WTC11 (cell line): Measurements from ENCODE around the gene GPC6. TPM values are rescaled to one million over a fixed set of nuclear protein-coding genes. Genes with fewer than 3 reads are reported as not detected.

ENCODE experiments used
- ATAC-seq: fragments of 200-7000 bp; cut with Tn5 transposase; 2 replicates; pipeline ENCODE4 v1.10.0; 2021; ENCODE audit warnings: mild to moderate bottlenecking, moderate library complexity
- CTCF ChIA-PET: fragments of 300-600 bp; sonication (Branson Sonifier 250); formaldehyde crosslinking; loops from one replicate; lab custom pipeline; 2021; ENCODE audit warnings: antibody characterized with exemption; lab: Charles Lee
- POLR2A ChIA-PET: fragments of 350-600 bp; sonication (Branson Sonifier 250); formaldehyde crosslinking; loops from one replicate; lab custom pipeline; 2021; ENCODE audit warnings: antibody characterized with exemption; lab: Charles Lee
- DNase-seq: peaks from one replicate; pipeline ENCODE4 v3.0.0; 2021; ENCODE audit warnings: low spot score
- H3K27ac Mint-ChIP-seq: 2 replicates; pipeline ENCODE4 v1.8.0; 2021; ENCODE audit warnings: mixed read lengths
- H3K27me3 Mint-ChIP-seq: 2 replicates; pipeline ENCODE4 v1.8.0; 2021; ENCODE audit warnings: low read depth, mild to moderate bottlenecking, moderate library complexity, mixed read lengths
- H3K36me3 Mint-ChIP-seq: 2 replicates; pipeline ENCODE4 v1.8.0; 2021; ENCODE audit warnings: mixed read lengths
- H3K4me1 Mint-ChIP-seq: 2 replicates; pipeline ENCODE4 v1.8.0; 2022; ENCODE audit warnings: mixed read lengths
- H3K4me3 Mint-ChIP-seq: 2 replicates; pipeline ENCODE4 v1.8.0; 2021; ENCODE audit warnings: mild to moderate bottlenecking, moderate library complexity, mixed read lengths
- H3K9me3 Mint-ChIP-seq: 2 replicates; pipeline ENCODE4 v1.8.0; 2021; ENCODE audit warnings: mixed read lengths
- CTCF ChIP-seq: fragments of 200-600 bp; IDR thresholded peaks from 2 replicates; pipeline ENCODE4 v1.8.0; 2022; ENCODE audit warnings: antibody characterized with exemption
- E2F5 ChIP-seq: sonication (generic); formaldehyde crosslinking; IDR thresholded peaks from 2 replicates; pipeline ENCODE4 v1.8.1; 2022; ENCODE audit warnings: mild to moderate bottlenecking, moderate library complexity, missing genetic modification reagents
- ERG ChIP-seq: fragments of 250-450 bp; sonication (Bioruptor Pico); IDR thresholded peaks from 2 replicates; pipeline ENCODE4 v1.8.0; 2021; ENCODE audit warnings: mild to moderate bottlenecking
- ESRRA ChIP-seq: sonication (generic); formaldehyde crosslinking; IDR thresholded peaks from 2 replicates; pipeline ENCODE4 v1.8.1; 2022; ENCODE audit warnings: mild to moderate bottlenecking, missing genetic modification reagents, borderline replicate concordance
- FOXP4 ChIP-seq: sonication (generic); formaldehyde crosslinking; IDR thresholded peaks from 2 replicates; pipeline ENCODE4 v1.8.0; 2022; ENCODE audit warnings: mild to moderate bottlenecking, missing genetic modification reagents
- MXD4 ChIP-seq: fragments of 250-450 bp; sonication (Bioruptor Pico); IDR thresholded peaks from 2 replicates; pipeline ENCODE4 v1.8.0; 2021; ENCODE audit warnings: mild to moderate bottlenecking, moderate library complexity, borderline replicate concordance
- NR1H2 ChIP-seq: sonication (generic); formaldehyde crosslinking; IDR thresholded peaks from 2 replicates; pipeline ENCODE4 v1.9.0; 2021; ENCODE audit warnings: mild to moderate bottlenecking, moderate library complexity, missing genetic modification reagents
- PREB ChIP-seq: sonication (generic); formaldehyde crosslinking; IDR thresholded peaks from 2 replicates; pipeline ENCODE4 v1.8.1; 2022; ENCODE audit warnings: mild to moderate bottlenecking, missing genetic modification reagents, moderate library complexity, borderline replicate concordance
- RELA ChIP-seq: sonication (generic); formaldehyde crosslinking; IDR thresholded peaks from 2 replicates; pipeline ENCODE4 v1.8.1; 2022; ENCODE audit warnings: missing genetic modification reagents, mild to moderate bottlenecking, borderline replicate concordance
- SP1 ChIP-seq: sonication (generic); formaldehyde crosslinking; conservative IDR thresholded peaks from 2 replicates; pipeline ENCODE4 v1.8.1; 2022; ENCODE audit warnings: missing genetic modification reagents
- TP53 ChIP-seq: sonication (generic); formaldehyde crosslinking; IDR thresholded peaks from 2 replicates; pipeline ENCODE4 v1.8.1; 2023; ENCODE audit warnings: mild to moderate bottlenecking, missing genetic modification reagents
- total RNA-seq: library from RNA; stranded (reverse); gene quantifications from 3 replicates; pipeline ENCODE4 v1.2.3, GENCODE V29; 2021

GPC6 gene
- total RNA-seq, 1 experiment from 2014 or later: 19.5 TPM

- TF ChIP-seq PREB (CRISPR knock-in tag) (no peak), ESRRA (CRISPR knock-in tag) (no peak)
These were observed 998.1 kb downstream of the GPC6 start (continued) for GRCh38 chr13:94224670-94225069.

GRCh38 chr13:94227255-94227879 lies 1000.8 kb downstream of the GPC6 start:
- no peaks in the 10 kb centered on the region for H3K27me3 Mint-ChIP-seq

GRCh38 chr13:94228763-94229162 lies 1002.2 kb downstream of the GPC6 start:
- Mint-ChIP-seq H3K9me3 (peaks cover 9% of the 10 kb centered on the region), H3K27me3 (no peaks in the 10 kb centered on the region), H3K4me3 (no peak overlapping the region)
- DNase-seq (no peak), ATAC-seq (no peak)
- no peak for TF ChIP-seq FOXP4 (CRISPR knock-in tag)
- TF ChIP-seq TP53 (CRISPR knock-in tag): no peak
- TF ChIP-seq RELA (CRISPR knock-in tag): no peak
- TF ChIP-seq CTCF: no peak
- TF ChIP-seq, all 79 proteins: peak for 0
- H3K36me3 Mint-ChIP-seq: peaks cover 6% of the 10 kb centered on the region; the same call in 1 of the 2 replicates
- H3K27ac Mint-ChIP-seq: no peak overlapping the region
- H3K4me1 Mint-ChIP-seq: no peaks in the 10 kb centered on the region; the same call in 1 of the 2 replicates
- CTCF ChIA-PET: no interaction called here
- POLR2A ChIA-PET: no interaction called here

More at GRCh38 chr13:94227255-94227879, 1000.8 kb downstream of the GPC6 start:
- no peak overlapping the region for H3K4me3 Mint-ChIP-seq
- DNase-seq (no peak), ATAC-seq (no peak)
- TF ChIP-seq NR1H2 (CRISPR knock-in tag): no peak
- TF ChIP-seq ERG (CRISPR knock-in tag): no peak
- TF ChIP-seq MXD4 (CRISPR knock-in tag): no peak
- no peak for TF ChIP-seq SP1 (CRISPR knock-in tag)
- no peak for TF ChIP-seq RELA (CRISPR knock-in tag)
- TF ChIP-seq E2F5: no peak
- peaks cover 6% of the 10 kb centered on the region; the same call in 1 of the 2 replicates for H3K36me3 Mint-ChIP-seq
- H3K9me3 Mint-ChIP-seq: peaks cover 9% of the 10 kb centered on the region
- H3K4me1 Mint-ChIP-seq: no peaks in the 10 kb centered on the region
- ChIA-PET POLR2A (no interaction called here), CTCF (no interaction called here)
- no peak overlapping the region for H3K27ac Mint-ChIP-seq
